Lower leg skin (tissue), 3 donors: ENCODE measurements around the gene PREB.

Source experiments
- CTCF ChIP-seq, 3 donors: fragments of 450-650 bp; IDR thresholded peaks; one replicate each; pipeline ENCODE4 v1.5.1; 2016; ENCODE audit warnings: antibody characterized with exemption in 3 of 3, mild to moderate bottlenecking in 3 of 3, moderate library complexity in 2 of 3
- POLR2A ChIP-seq, 2 donors: fragments of 450-650 bp; IDR thresholded peaks; one replicate each; pipeline ENCODE4 v1.6.1; 2016 to 2017; ENCODE audit warnings: antibody characterized with exemption in 2 of 2, mild to moderate bottlenecking in 1 of 2, moderate library complexity in 1 of 2

- TF ChIP-seq CTCF (IDR thresholded peaks at IDR 0.05) (no peak), POLR2A (IDR thresholded peaks at IDR 0.05) (no peak)
These were observed 20.1 kb upstream of the PREB start for GRCh38 chr2:27154488-27154887.
